DMS114 treated with DMSO at 0.1 percent for 48 hours (cell line): Measurements from ENCODE around the gene EVI5L.
"Not testable (repeated sequence)": the region's sequence is repeated elsewhere in the genome, so short reads cannot be mapped to it uniquely, and the experiment has no call there.

Experiments used
- DNase-seq: peaks from one replicate; lab custom pipeline; 2025; ENCODE audit not compliant: unreplicated experiment; lab: John Stamatoyannopoulos, UW

EVI5L gene

GRCh38 chr19:7845390-7846154 is 15.6 kb downstream of the EVI5L start:
- no peak for DNase-seq

GRCh38 chr19:7846155-7846646 is 16.2 kb downstream of the EVI5L start:
- DNase-seq: no peak

GRCh38 chr19:7847664-7848063 is 17.6 kb downstream of the EVI5L start:
- no peak for DNase-seq

GRCh38 chr19:7848779-7849457 is 18.9 kb downstream of the EVI5L start:
- no peak for DNase-seq

GRCh38 chr19:7849631-7849999 is 19.6 kb downstream of the EVI5L start:
- DNase-seq: no peak

- DNase-seq: no peak
Observed at GRCh38 chr19:7850000-7850813, 20.2 kb downstream of the EVI5L start.

GRCh38 chr19:7850945-7851622 is 21.1 kb downstream of the EVI5L start:
- no peak for DNase-seq

- DNase-seq: no peak
Observed at GRCh38 chr19:7851623-7852500, 21.8 kb downstream of the EVI5L start.

- no peak for DNase-seq
Observed at GRCh38 chr19:7852851-7853769, 23.1 kb downstream of the EVI5L start.

- DNase-seq: no peak
Observed at GRCh38 chr19:7853770-7854128, 23.7 kb downstream of the EVI5L start.

GRCh38 chr19:7855426-7856108 is 25.5 kb downstream of the EVI5L start:
- DNase-seq: no peak

GRCh38 chr19:7856109-7856591 is 26.1 kb downstream of the EVI5L start:
- no peak for DNase-seq

- DNase-seq: no peak
Observed at GRCh38 chr19:7856679-7857663, 27.0 kb downstream of the EVI5L start.

GRCh38 chr19:7857727-7858108 is 27.7 kb downstream of the EVI5L start:
- no peak for DNase-seq

GRCh38 chr19:7858109-7858770 is 28.2 kb downstream of the EVI5L start:
- DNase-seq: no peak

- not testable (repeated sequence) for DNase-seq
Observed at GRCh38 chr19:7859087-7859486, 29.1 kb downstream of the EVI5L start.
